Kidney epithelial cell (primary cell): Measurements from ENCODE around the gene COL19A1. TPM values are rescaled to one million over a fixed set of nuclear protein-coding genes. Genes with fewer than 3 reads are reported as not detected.

ENCODE experiments used
- DNase-seq: peaks from one replicate; pipeline ENCODE4 v3.0.0-alpha.2; 2010; ENCODE audit warnings: low read depth
- H3K27me3 ChIP-seq: 2 replicates; pipeline ENCODE4 v1.6.0; 2011; ENCODE audit warnings: low read length; ENCODE audit not compliant: control insufficient read depth, insufficient read depth
- H3K36me3 ChIP-seq: 2 replicates; pipeline ENCODE4 v1.5.1; 2011; ENCODE audit warnings: low read length; ENCODE audit not compliant: control insufficient read depth, insufficient read depth
- H3K4me3 ChIP-seq: 2 replicates; pipeline ENCODE4 v1.5.1; 2011; ENCODE audit warnings: low read depth, mild to moderate bottlenecking, control low read depth, low read length
- total RNA-seq: library from RNA; depleted of rRNA; stranded (reverse); fragments of >200 nt; gene quantifications from 2 replicates; pipeline ENCODE4 v1.2.3, GENCODE V29; 2015
- TF ChIP-seq, protein P1 (sequence below): IDR thresholded peaks from 2 replicates; pipeline ENCODE4 v1.5.1; 2011; ENCODE audit warnings: mild to moderate bottlenecking, moderate library complexity, low read length, control low read depth, inconsistent platforms; ENCODE audit not compliant: insufficient read depth, poor library complexity, severe bottlenecking

Gene COL19A1
- total RNA-seq, 1 donor from 2014 or later: not detected

DNA sequence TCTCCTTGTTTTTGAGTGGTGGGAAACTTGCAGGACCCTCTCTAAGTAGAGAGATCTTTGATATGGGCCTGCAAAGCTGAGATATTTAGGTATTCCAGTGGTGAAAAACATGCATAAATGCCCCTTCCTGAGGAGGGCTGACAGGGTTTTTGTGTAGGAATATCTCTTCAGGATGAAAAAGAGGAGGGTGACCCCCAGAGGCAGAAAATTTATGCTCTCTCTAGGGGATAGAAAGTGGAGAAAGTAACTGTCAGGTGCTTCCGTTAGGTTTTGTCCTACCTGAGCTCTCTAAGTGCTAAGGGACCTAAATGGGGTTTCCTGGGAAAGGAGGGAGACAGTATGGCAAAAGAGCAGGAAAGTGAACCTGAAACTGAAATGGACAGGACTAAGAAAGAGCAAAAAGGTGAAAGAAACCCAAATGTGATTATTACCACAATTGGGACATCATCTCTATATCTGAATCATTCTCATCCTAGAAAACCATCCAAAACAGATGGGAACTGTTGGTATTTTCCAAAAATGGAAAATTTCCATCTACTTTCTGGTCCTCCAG, 2.0 kb downstream of the COL19A1 start:
- Histone ChIP-seq H3K27me3 (peaks cover 8% of the 10 kb centered on the region), H3K36me3 (no peaks in the 10 kb centered on the region), H3K4me3 (no peak overlapping the region)
- TF ChIP-seq, protein P1, sequence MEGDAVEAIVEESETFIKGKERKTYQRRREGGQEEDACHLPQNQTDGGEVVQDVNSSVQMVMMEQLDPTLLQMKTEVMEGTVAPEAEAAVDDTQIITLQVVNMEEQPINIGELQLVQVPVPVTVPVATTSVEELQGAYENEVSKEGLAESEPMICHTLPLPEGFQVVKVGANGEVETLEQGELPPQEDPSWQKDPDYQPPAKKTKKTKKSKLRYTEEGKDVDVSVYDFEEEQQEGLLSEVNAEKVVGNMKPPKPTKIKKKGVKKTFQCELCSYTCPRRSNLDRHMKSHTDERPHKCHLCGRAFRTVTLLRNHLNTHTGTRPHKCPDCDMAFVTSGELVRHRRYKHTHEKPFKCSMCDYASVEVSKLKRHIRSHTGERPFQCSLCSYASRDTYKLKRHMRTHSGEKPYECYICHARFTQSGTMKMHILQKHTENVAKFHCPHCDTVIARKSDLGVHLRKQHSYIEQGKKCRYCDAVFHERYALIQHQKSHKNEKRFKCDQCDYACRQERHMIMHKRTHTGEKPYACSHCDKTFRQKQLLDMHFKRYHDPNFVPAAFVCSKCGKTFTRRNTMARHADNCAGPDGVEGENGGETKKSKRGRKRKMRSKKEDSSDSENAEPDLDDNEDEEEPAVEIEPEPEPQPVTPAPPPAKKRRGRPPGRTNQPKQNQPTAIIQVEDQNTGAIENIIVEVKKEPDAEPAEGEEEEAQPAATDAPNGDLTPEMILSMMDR: no peak
- DNase-seq: no peak

DNA sequence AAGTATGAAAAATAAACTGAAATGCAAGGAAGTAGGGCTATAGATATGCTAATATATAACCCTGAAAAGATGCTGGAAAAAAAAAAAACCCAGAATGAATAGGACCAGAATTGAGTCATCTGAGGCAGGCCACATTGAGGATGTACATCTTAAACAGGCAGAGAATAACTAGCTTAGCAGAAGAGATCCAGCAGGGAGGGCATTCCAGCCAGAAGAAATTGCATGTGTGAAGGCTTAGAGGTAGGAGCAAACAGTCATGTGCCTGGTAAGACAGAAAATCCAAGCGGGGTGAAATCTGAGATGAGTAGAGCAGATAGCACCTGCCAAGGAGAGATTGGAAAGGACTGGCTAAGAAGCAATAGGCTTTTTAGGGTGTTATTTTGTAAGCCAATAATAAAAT, 2.6 kb downstream of the COL19A1 start:
- TF ChIP-seq, protein P1: no peak
- no peak for DNase-seq
- peaks cover 8% of the 10 kb centered on the region for H3K27me3 ChIP-seq
- no peak overlapping the region for H3K4me3 ChIP-seq
- no peaks in the 10 kb centered on the region for H3K36me3 ChIP-seq

DNA sequence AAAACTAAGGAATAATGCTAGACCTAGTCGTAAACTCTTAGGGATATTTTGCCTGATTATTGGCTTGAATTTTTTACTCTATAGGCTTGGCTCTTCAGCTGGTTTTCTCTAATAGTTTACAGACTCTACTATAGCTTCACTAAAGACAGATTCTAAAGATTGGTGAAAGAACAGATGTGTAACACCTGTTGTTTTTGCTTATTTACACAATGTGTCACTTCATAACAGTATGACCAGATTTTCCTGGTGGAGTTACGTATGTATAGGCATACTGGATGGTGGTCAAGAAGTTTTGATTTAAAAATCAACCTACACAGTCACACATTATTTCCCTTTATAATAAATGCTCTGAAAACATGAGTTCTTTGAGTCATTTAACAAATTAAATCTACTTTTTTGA, 4.8 kb downstream of the COL19A1 start:
- TF ChIP-seq, protein P1: no peak
- Histone ChIP-seq H3K4me3 (no peak overlapping the region), H3K27me3 (peaks cover 8% of the 10 kb centered on the region)

DNA sequence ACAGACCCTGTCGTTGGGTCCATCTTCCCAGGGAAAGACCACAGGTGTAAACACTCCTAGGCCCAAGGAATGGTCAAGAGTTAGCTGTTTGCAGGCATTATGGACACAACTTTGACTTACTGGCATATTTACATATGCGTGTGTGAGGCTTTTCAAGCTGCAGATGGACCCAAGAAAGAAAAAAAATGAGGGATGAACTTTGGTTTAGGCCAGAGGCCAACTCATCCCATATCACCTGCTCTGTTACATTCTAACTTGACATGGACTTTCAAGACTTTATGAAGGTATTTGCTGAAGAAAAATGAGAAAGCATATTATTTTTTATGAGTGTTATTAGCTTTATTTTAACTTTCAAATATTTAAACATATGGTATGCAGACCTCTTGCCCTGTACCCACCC, 6.9 kb downstream of the COL19A1 start:
- TF ChIP-seq, protein P1: no peak
- H3K27me3 ChIP-seq: no peaks in the 10 kb centered on the region
- DNase-seq: no peak
- H3K4me3 ChIP-seq: no peak overlapping the region
- H3K36me3 ChIP-seq: no peaks in the 10 kb centered on the region

More for the DNA sequence above, 4.8 kb downstream of the COL19A1 start:
- H3K36me3 ChIP-seq: no peaks in the 10 kb centered on the region
- no peak for DNase-seq

DNA sequence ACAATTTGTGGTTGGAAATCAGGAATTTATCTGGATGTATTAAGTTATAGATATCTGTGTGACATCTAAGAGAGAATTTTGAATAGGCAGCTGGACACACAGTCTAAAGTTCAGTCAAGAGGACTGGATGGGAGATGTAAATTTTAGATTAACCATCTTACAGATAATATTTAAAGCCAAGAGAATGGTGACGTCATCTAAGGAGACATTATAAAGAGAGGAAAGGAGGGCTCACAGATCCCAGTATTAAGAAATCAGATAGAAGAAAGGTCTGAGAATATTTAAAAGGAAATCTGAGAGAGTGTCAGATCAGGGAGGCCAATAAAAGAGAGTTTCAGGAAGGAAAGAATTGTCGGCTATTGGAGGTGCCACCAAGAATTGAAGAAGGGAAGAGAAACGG, 9.4 kb downstream of the COL19A1 start:
- Histone ChIP-seq H3K27me3 (no peaks in the 10 kb centered on the region), H3K36me3 (no peaks in the 10 kb centered on the region), H3K4me3 (no peak overlapping the region)
- TF ChIP-seq, protein P1: no peak
- DNase-seq: no peak

DNA sequence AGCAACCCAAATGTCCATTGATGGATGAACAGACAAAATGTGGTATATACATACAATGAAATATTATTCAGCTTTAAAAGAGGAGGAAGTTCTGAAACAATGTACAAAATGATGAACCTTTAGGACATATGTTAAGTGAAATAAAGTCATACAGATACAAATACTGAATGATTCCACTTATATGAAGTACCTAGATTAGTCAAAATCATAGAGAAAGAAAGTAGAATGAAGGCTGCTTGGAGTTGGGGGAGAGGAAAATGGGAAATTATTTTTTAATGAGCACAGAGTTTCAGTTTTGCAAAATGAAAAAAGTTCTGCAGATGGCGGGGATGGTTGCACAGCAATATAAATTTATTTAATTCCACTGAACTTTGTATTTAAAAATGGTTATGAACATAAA, 12.4 kb downstream of the COL19A1 start:
- Histone ChIP-seq H3K36me3 (no peaks in the 10 kb centered on the region), H3K27me3 (no peaks in the 10 kb centered on the region), H3K4me3 (no peak overlapping the region)
- TF ChIP-seq, protein P1: no peak
- no peak for DNase-seq
